GM21717 (cell line): ENCODE measurements around the gene GABBR1.
A peak's percentile ranks its signal among the peaks of the same experiment; 100 is the strongest.

Source experiments
- ATAC-seq: cut with Tn5 transposase; IDR thresholded peaks from one replicate; pipeline ENCODE4 v1.9.1; 2021; ENCODE audit warnings: mild to moderate bottlenecking, moderate library complexity; ENCODE audit not compliant: unreplicated experiment

Gene GABBR1

DNA sequence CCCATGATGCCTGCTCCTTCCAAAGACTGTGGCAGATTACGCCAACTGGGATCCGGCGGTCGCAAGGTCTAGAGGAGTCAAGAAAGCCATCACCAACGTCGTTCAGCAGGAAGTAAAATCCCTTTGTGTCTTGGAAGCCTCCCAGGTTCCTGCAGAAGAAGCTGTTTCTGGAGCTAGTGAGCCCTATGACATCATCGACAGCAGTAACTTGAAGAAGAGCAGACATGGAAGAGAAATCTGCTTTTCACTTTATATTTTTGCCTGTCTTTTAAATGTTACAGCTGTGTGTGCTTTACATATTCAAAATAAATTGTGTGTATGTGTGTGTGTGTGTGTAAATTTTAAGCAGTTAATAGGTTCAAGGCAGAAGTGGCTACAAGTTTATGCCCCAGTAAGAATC, 55.4 kb downstream of the GABBR1 start:
- no peak for ATAC-seq

DNA sequence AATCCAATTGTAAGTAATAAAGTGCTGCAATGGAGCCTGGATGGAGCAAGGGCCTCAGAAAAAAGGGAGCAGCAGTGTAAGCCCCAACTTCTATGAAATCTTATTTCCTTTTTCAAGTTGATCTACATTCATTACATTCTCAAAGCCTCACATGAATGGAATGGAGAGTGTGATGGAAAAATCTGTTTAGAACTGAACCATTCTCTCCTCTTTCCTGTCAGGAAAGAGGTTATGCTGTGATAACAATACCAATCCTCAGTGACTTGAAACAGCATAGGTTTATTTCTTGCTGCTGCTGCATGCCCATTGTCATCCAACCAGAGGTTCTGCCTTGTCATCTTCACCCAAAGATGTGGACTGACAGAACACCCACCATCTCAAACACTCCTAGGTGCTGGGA, 56.9 kb downstream of the GABBR1 start:
- no peak for ATAC-seq

DNA sequence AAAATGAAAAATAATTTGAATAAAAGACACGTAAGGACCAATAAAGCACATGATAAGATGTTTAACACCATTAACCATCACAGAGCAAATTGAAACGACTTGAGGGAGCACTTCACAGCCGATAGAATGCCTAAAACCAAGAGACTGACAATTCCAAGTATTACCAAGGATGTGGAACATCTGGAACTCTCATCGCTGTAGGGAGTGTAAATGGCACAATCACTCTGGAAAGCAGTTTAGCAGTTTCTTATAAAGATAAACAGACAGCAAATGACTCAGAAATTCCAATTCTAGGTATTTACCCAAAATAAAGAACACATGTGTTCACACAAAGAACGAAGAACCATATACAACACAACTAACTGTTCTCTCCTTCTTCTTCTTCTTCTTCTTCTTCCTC, 65.0 kb downstream of the GABBR1 start:
- no peak for ATAC-seq

DNA sequence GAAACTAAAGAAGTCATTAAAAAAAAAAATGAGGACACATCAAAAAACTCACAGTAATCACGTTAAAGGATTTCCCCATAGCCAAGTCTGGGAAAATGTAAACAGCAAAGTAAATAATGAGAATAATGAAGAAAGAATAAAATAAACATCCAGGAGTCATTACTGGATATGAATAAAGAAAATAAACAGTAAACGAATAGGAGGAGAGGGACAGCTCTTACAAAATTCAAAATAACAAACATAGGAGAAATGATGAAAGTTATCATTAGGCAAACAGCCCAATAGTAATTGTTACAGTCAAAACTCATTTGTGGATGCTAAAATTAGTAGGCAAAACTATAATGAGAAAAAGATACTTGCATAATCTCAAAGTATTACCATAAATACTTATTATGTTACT, 65.4 kb downstream of the GABBR1 start:
- ATAC-seq, result no peak

DNA sequence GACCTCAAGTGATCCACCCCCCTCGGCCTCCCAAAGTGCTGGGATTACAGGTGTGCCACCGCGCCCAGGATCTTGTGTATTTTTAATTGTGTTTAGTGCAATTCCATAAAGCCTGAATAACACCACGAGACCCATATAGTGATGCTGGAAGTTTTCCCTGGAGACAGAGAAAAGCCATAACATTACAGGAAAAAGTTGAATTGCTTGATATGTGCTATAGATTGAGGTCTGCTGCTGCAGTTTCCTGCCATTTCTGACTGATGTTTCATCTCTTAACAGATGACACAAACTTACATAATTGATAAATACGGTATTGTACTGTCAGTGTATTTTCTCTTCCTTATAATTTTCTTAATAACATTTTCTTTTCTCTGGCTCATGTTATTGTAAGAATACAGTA, 66.1 kb downstream of the GABBR1 start:
- no peak for ATAC-seq

DNA sequence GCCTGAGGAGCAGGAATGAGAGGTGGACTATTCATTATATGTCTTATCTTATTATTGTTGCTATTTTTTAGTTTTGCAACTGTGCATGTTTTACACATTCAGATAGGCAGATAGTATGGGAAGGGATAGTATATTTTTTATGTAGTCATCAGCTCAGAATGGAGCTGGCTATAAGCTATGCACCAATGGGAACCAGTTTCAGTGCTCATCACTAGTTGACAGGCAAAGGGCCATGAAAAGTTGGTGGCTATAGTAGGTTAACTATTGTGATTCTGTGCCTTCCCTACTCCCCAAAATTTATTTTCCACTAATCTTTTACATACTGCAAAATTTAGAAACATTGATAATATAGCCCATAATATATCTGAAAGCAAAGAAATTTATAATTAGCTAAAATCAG, 68.1 kb downstream of the GABBR1 start:
- no peak for ATAC-seq

DNA sequence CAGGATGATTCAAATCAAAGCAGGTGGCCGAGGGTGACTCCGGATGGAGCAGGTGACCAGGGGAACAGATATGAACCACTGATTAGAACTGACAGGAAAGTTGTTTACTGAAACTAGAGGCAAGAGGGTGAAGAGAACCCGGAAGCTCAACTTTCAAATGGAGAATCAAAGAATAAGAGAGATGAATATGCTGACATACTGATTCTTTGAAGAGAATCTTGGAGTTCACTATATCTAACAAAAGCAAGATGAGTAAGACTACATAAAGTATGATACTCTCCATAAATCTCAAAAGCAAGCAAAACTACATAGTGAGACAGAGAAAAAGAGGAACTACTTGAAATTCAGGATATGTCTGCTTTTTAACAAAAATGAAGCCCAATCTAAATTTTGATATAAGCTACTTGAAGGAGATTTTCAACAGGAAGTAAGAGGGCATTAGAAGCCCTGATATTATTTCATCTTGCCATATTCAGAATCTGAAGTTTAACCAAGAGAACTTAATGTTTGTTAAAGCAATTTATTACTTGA, 69.5 kb downstream of the GABBR1 start:
- no peak for ATAC-seq

DNA sequence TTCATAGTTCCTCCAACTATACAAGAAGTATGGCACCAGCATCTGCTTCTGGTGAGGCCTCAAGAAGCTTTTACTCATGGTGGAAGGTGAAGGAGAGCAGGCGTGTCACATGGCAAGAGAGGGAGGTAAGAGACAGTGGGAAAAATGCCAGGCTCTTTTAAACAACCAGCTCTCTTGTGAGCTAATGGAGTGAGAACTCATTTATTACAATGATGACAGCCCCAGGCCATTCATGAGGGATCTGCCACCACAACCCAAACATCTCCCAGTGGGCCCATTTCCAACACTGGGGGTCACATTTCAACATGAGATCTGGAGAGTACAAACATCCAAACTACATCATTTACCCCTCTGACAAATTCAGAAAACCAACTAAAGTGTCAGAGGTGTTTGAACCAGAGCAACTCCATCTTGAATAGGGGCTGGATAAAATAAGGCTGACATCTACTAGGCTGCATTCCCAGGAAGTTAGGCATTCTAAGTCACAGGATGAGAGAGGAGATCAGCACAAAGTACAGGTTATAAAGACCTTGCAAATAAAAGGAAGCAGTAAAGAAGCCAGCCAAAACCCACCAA, 71.3 kb downstream of the GABBR1 start:
- ATAC-seq, result no peak

DNA sequence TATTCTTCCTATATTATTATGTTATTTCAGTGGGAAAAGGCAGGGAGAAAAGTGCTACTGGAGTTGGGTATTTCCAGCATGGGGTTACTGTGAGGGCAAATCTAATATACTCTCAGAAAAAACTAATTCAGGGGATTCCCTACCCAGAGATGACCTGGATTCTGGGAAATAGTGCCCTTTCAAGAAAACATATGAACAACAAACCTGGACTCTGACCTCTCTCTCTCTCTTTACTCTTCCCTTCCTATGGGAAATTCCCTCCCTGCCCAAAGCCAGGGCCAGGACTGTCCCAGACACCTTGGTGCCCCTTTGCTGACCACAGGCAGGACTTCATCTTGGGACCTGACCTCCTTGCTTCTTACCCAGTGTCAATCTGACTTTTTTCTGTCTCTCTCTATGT, 71.9 kb downstream of the GABBR1 start:
- ATAC-seq, result no peak

DNA sequence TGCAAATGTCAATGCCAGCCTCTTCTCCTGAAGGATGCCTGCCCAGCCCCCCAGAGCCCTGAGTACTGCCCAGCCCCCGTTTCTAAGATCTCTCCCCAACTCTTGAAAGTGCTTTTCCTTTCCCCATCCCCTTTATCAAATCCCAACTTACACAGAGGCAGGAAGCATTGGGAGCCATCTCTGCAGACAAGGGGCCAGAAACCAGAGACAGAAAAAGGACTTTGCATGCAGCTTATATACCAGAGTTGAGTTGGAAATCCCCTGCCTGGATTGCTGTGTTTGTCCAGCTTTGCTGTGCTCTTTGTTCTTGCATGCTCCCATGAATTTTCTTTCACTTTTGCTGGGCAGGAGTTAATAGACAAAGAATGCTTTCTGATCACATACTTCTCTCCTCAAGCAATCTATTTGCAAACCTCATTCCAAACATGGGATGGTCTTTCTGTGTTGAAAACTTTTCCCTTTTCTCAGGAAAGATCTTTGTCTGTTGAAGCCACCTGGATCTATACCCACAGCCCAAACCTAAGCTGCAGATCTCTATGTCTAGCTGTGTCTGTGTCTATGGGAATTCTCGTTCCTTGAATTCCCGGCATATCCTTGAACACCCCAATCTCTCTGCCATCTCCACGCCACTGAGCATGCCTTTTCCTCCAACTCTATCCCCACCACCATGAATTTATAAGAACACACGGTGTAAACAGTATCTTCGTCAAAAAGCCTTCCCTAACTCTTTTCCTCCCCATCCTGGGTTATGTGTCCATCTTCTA, 73.3 kb downstream of the GABBR1 start, which contains the start of gene UBD:
Gene UBD, minus strand, starts transcription at position 209 of the 764 bp plus-strand sequence. Its CDS starts 31 bp downstream, at position 178.
- no peak for ATAC-seq

DNA sequence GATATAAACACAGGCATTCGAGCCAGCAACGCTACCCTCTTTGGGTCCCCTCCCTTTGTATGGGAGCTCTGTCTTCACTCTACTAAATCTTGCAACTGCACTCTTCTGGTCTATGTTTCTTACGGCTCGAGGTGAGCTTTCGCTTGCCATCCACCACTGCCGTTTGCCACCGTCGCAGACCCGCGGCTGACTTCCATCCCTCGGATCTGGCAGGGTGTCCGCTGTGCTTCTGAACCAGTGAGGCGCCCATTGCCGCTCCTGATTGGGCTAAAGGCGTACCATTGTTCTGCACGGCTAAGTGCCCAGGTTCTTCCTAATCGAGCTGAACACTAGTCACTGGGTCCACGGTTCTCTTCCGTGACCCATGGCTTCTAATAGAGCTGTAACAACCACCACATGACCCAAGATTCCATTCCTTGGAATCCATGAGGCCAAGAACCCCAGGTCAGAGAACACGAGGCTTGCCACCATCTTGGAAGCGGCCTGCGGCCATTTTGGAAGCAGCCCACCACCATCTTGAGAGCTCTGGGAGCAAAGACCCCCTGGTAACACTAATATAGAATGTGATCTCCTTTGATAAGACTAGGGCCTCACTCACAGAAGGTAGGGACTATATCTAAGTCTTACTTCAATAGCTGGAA, 74.4 kb downstream of the GABBR1 start:
- ATAC-seq, result no peak

DNA sequence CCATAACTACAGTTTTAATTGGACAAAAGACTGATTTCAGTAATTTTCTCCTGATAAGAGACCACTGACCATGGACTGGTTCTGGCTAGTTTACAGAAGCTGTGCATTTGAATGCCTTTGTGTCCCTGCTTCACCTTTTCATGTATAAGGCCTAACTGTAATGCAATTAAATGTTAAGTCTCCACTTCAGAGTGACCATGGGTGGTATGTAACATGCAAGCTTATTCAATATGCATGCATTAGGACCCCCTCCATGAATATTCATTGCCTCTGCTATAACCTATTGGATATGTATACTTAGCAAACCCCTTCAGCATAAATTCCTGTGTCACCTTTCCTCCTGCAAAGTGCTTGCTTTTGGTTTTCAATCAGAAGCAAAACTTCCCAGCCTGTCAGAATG, 75.7 kb downstream of the GABBR1 start:
- ATAC-seq, result no peak

DNA sequence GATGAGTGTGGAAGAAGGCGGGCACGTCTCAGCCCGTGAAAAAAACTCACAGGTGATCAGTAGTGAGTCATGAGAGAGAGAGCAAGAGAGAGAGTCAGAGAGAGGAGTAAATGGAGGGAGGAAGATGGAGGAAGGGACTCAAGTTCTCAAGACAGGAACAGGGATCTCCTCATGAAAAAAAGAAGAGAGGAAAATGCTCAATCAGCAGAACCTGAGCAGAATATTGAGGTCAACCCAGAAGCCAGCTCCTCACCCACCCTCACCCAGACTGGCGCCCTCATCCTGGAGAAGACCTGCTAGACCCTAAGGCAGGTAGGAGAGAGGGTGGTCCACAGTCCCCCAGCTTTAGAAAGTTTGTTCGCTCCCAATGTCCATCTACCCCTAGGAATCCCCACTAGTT, 78.2 kb downstream of the GABBR1 start:
- ATAC-seq, result no peak

DNA sequence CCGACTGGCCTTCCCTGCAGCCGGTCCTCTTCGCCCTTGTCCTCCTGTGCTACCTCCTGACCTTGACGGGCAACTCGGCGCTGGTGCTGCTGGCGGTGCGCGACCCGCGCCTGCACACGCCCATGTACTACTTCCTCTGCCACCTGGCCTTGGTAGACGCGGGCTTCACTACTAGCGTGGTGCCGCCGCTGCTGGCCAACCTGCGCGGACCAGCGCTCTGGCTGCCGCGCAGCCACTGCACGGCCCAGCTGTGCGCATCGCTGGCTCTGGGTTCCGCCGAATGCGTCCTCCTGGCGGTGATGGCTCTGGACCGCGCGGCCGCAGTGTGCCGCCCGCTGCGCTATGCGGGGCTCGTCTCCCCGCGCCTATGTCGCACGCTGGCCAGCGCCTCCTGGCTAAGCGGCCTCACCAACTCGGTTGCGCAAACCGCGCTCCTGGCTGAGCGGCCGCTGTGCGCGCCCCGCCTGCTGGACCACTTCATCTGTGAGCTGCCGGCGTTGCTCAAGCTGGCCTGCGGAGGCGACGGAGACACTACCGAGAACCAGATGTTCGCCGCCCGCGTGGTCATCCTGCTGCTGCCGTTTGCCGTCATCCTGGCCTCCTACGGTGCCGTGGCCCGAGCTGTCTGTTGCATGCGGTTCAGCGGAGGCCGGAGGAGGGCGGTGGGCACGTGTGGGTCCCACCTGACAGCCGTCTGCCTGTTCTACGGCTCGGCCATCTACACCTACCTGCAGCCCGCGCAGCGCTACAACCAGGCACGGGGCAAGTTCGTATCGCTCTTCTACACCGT, 79.5 kb downstream of the GABBR1 start:
- no peak for ATAC-seq

DNA sequence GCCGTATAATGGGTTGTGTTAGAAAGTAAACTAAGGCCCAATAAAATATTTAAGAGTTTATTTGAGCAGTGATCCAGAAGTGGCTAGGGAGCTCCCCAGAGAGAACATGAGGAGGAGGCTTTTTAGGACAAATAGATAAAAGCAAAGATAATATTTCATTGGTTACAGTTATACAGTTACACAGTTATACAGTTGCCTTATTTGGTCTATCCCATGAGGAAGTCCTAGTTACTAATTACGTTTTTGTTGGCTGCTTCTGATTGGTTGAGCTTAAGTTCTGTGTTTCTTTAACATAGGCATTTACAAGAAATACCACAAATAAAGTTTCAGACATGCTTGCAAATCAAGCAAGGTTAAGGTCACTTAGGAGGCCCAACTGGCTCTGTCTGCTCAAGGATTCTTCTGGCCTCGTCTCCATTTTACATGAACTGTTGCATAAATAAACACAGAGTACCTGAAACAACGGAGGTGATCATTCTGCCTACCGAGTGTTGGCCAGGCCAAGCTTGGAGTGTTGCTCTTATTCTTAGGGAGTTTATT, 80.4 kb downstream of the GABBR1 start:
- peak; percentile 83 for ATAC-seq

DNA sequence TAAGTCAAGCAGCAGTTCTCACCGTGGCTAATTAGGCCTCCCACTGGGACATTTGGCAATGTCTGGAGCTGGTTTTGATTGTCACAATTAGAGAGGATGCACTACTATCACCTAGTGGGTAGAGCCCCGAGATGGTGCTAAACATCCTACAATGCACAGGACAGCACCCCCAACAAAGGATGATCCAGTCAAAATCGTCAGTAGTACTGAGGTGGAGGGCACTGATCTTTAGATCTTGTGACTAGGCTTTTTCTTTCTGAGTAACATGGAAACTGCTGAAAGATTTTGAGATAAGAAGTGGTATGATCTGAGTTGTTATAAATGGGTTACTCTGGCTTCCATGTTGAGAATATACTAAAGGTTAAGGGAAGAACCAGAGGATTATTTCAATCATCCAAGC, 85.4 kb downstream of the GABBR1 start:
- ATAC-seq, result no peak

DNA sequence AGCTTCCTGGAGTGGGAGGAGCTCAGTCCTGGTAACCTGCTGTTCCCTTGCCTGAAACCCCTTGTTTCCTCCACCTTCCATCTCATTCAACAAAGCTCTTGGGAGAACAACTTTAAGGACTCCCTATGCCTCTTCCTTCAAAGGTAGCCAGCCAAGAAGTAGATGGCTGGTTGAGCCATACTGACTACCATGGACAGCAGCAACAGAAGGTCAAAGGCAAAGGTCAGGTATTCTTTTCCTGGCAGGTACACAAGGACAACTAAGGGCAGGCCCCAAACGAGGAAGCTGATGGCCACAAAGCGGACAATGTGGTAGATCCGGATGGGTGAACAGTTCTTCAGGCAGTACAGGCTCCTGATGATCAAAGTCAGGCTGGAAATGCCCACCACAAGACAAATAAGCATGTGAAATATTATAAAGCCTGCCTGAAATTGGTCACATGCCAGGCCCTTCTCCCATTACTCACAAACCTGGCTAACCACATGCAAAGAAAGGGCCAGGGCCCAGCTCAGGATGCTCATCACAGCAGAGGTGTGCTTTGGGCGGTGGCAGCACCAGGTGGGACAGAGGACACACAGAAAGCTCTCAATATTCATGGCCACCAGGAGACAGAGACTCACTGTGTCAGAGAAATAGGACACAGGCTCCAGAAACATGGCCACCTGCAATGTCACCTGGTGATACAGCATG, 95.1 kb downstream of the GABBR1 start:
- ATAC-seq, result no peak

DNA sequence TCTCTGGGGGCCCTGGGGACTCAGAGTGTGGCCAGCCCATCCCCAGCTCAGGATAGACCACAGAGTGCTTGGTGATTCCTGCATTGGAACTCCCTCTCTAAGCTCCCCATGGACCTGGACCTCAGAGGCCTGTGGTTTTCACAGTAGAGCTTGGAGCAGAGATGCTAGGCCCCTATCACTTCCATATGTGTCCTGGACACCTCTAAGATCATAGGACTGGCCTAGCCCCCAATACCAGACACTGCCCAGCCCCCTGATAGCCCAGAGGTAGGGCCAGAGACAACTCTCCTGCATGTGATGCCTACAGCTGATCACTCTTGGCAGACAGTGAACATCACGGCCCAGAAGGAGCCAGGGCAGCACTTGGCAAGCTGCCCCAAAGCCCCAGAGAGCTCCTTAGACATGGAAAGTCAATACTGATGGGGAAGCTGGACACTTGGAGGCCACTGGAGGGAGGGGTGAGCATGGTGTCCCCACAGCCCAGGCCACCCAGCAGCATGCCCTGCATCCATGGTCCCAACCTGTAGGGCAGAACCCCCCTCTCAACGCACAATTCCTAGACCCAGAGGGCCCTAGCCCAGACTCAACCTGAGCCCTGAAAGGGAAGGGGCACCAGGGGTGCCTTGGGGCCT, 100.5 kb downstream of the GABBR1 start:
- ATAC-seq, result no peak

DNA sequence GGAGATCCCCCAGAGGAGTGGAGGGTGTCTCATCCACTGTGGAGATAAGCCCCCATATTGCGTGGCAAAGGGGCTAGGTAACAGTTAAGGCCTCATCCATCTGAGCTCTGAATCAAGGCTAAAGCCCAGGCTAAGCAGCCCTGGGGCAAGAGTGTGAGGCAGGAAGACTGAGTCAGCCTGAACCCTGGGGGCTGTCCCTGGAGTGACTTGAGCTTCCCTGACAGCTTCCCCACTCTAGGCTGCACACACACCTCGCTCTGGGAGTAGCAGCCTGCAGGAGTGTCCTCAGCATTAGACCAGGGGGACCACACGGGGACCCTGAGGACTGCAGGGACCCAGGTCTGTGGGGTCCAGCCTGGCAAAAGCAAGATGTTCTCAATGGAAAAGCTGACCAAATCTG, 101.3 kb downstream of the GABBR1 start:
- ATAC-seq, result peak; percentile 50
